Gastroesophageal sphincter (tissue), 3 donors: ENCODE data around the gene SSTR3.

ENCODE experiments used
- EP300 ChIP-seq: sonication (generic); formaldehyde crosslinking; IDR thresholded peaks from one replicate; pipeline ENCODE4 v1.6.1; 2017; ENCODE audit warnings: antibody characterized with exemption, mild to moderate bottlenecking
- TF ChIP-seq, protein P1 (sequence below), 4 experiments: fragments of 200-600 bp in 2 of 4; fragments of 450-650 bp in 2 of 4; sonication (generic) in 1 of 4; IDR thresholded peaks; one replicate each; pipeline ENCODE4 v1.5.1; 2017 to 2019; ENCODE audit warnings: antibody characterized with exemption in 4 of 4, mild to moderate bottlenecking in 2 of 4, moderate library complexity in 2 of 4

DNA sequence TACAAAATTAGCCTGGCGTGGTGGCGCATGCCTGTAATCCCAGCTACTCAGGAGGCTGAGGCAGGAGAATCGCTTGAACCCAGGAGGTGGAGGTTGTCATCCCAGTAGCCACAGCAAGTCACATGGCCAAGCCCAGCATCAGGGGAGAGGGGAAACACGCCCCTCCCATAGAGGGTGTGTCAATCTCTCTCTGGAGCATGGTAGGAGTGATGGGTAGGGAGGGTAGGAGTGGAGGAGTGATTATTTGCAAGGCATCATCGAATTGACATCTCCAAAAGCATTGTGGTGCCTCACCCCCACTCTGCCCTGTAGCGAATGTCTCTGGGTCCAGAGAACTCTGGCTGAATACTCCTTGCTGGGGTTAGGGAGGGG, 6.1 kb upstream of the SSTR3 start:
- TF ChIP-seq, protein P1, sequence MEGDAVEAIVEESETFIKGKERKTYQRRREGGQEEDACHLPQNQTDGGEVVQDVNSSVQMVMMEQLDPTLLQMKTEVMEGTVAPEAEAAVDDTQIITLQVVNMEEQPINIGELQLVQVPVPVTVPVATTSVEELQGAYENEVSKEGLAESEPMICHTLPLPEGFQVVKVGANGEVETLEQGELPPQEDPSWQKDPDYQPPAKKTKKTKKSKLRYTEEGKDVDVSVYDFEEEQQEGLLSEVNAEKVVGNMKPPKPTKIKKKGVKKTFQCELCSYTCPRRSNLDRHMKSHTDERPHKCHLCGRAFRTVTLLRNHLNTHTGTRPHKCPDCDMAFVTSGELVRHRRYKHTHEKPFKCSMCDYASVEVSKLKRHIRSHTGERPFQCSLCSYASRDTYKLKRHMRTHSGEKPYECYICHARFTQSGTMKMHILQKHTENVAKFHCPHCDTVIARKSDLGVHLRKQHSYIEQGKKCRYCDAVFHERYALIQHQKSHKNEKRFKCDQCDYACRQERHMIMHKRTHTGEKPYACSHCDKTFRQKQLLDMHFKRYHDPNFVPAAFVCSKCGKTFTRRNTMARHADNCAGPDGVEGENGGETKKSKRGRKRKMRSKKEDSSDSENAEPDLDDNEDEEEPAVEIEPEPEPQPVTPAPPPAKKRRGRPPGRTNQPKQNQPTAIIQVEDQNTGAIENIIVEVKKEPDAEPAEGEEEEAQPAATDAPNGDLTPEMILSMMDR (IDR thresholded peaks at IDR 0.05), result no peak
- TF ChIP-seq EP300, result no peak
